Activated naive CD8-positive, alpha-beta T cell treated with anti-CD3 and anti-CD28 coated beads, Interleukin-2, amount 10 ng/mL, durations not matched to agents 7 days and 5 days (primary cell): Measurements from ENCODE around the gene RAB25. TPM values are rescaled to one million over a fixed set of nuclear protein-coding genes. Genes with fewer than 3 reads are reported as not detected.
A peak's percentile ranks its signal among the peaks of the same experiment; 100 is the strongest.

Experiments used
- ATAC-seq: fragments of 150-1000 bp; cut with Tn5 transposase; one replicate; pipeline ENCODE4 v1.10.0; 2021; ENCODE audit warnings: low read depth, moderate library complexity
- POLR2A ChIA-PET: fragments of 350-600 bp; sonication (Branson Sonifier 250); formaldehyde crosslinking; loops from one replicate; lab custom pipeline; 2021; ENCODE audit warnings: antibody characterized with exemption; lab: Charles Lee
- DNase-seq: peaks from one replicate; pipeline ENCODE4 v3.0.0; 2021
- H3K27ac Mint-ChIP-seq: one replicate; pipeline ENCODE4 v1.8.0; 2022; ENCODE audit warnings: mild to moderate bottlenecking, mixed read lengths
- H3K27me3 Mint-ChIP-seq: one replicate; pipeline ENCODE4 v1.8.0; 2022; ENCODE audit warnings: mild to moderate bottlenecking, moderate library complexity, mixed read lengths
- H3K36me3 Mint-ChIP-seq: one replicate; pipeline ENCODE4 v1.8.0; 2021; ENCODE audit warnings: mild to moderate bottlenecking, mixed read lengths
- H3K4me1 Mint-ChIP-seq: one replicate; pipeline ENCODE4 v1.8.0; 2021; ENCODE audit warnings: mixed read lengths
- H3K4me3 Mint-ChIP-seq: one replicate; pipeline ENCODE4 v1.8.0; 2022; ENCODE audit warnings: mild to moderate bottlenecking, moderate library complexity, mixed read lengths
- H3K9me3 Mint-ChIP-seq: one replicate; pipeline ENCODE4 v1.8.0; 2021; ENCODE audit warnings: mixed read lengths
- total RNA-seq, 2 experiments: library from RNA; stranded (reverse); gene quantifications; one replicate each; pipeline ENCODE4 v1.2.3, GENCODE V29; 2021

RAB25 gene
- total RNA-seq, 2 experiments from 2014 or later: 0.86 to 0.91 TPM

- POLR2A ChIA-PET: interaction anchor here (0.5 to 1.0 kb wide), 4 partner anchors 8 to 106 kb away, joined by 3 to 4 read pairs (median 3); partner anchors contain the start of gene UBQLN4
- peak; percentile 58 for ATAC-seq
- peaks cover 8% of the 10 kb centered on the region for H3K4me1 Mint-ChIP-seq
- H3K27ac Mint-ChIP-seq: peak overlapping the region; percentile 59
- peaks cover 24% of the 10 kb centered on the region for H3K36me3 Mint-ChIP-seq
- no peak for DNase-seq
- H3K4me3 Mint-ChIP-seq: no peak overlapping the region
- no peaks in the 10 kb centered on the region for H3K27me3 Mint-ChIP-seq
- no peaks in the 10 kb centered on the region for H3K9me3 Mint-ChIP-seq
These were observed 15.9 kb upstream of the RAB25 start for GRCh38 chr1:156045076-156045475.

- H3K36me3 Mint-ChIP-seq: peaks cover 14% of the 10 kb centered on the region
- ATAC-seq: no peak
- DNase-seq: no peak
- no peak overlapping the region for H3K27ac Mint-ChIP-seq
- no peak overlapping the region for H3K4me3 Mint-ChIP-seq
- H3K27me3 Mint-ChIP-seq: no peaks in the 10 kb centered on the region
- no peaks in the 10 kb centered on the region for H3K9me3 Mint-ChIP-seq
- peaks cover 16% of the 10 kb centered on the region for H3K4me1 Mint-ChIP-seq
- POLR2A ChIA-PET: interaction anchor here (1.4 kb wide), 1 partner anchor 103 kb away, joined by 3 read pairs; no protein-coding TSS in a partner anchor
These were observed 12.2 kb upstream of the RAB25 start for GRCh38 chr1:156048663-156049258.

- DNase-seq: no peak
- no peaks in the 10 kb centered on the region for H3K9me3 Mint-ChIP-seq
- H3K27ac Mint-ChIP-seq: no peak overlapping the region
- no peak for ATAC-seq
- peaks cover 12% of the 10 kb centered on the region for H3K4me1 Mint-ChIP-seq
- H3K27me3 Mint-ChIP-seq: no peaks in the 10 kb centered on the region
- peaks cover 6% of the 10 kb centered on the region for H3K36me3 Mint-ChIP-seq
- no peak overlapping the region for H3K4me3 Mint-ChIP-seq
- POLR2A ChIA-PET: interaction anchor here (1.4 kb wide), 1 partner anchor 104 kb away, joined by 3 read pairs; no protein-coding TSS in a partner anchor
These were observed 10.6 kb upstream of the RAB25 start for GRCh38 chr1:156050376-156050775.

- no peak overlapping the region for H3K4me3 Mint-ChIP-seq
- no peaks in the 10 kb centered on the region for H3K27me3 Mint-ChIP-seq
- peaks cover 5% of the 10 kb centered on the region for H3K36me3 Mint-ChIP-seq
- DNase-seq (no peak), ATAC-seq (no peak)
- no peaks in the 10 kb centered on the region for H3K9me3 Mint-ChIP-seq
- H3K27ac Mint-ChIP-seq: no peak overlapping the region
- peaks cover 15% of the 10 kb centered on the region for H3K4me1 Mint-ChIP-seq
- POLR2A ChIA-PET: interaction anchor here (0.8 to 1.4 kb wide), 2 partner anchors 30 to 117 kb away, joined by 4 to 5 read pairs; partner anchors contain the start of genes KHDC4 and SSR2
These were observed 9.8 kb upstream of the RAB25 start for GRCh38 chr1:156051011-156051725.

- Mint-ChIP-seq H3K27ac (peak overlapping the region; percentile 87), H3K27me3 (no peaks in the 10 kb centered on the region), H3K9me3 (no peaks in the 10 kb centered on the region), H3K36me3 (peaks cover 8% of the 10 kb centered on the region), H3K4me1 (peaks cover 19% of the 10 kb centered on the region), H3K4me3 (peak overlapping the region; percentile 96)
- ATAC-seq: peak; percentile 21
- DNase-seq: peak; percentile 75
- POLR2A ChIA-PET: interaction anchor here (0.6 to 1.0 kb wide), 4 partner anchors 8 to 119 kb away, joined by 3 to 4 read pairs (median 4); no protein-coding TSS in a partner anchor
These were observed 7.8 kb upstream of the RAB25 start for GRCh38 chr1:156052862-156053767.

GRCh38 chr1:156053768-156054499, 7.0 kb upstream of the RAB25 start, which contains the start of gene UBQLN4:
Gene UBQLN4, minus strand, starts transcription at chr1:156053798. Its CDS starts 97 bp downstream, at chr1:156053701.
- POLR2A ChIA-PET: interaction anchor here (0.6 to 1.0 kb wide), 4 partner anchors 9 to 120 kb away, joined by 3 to 4 read pairs (median 4); no protein-coding TSS in a partner anchor
- Mint-ChIP-seq H3K9me3 (no peaks in the 10 kb centered on the region), H3K27me3 (no peaks in the 10 kb centered on the region), H3K4me3 (peak within 1 kb of the TSS; percentile 96), H3K36me3 (peaks cover 8% of the 10 kb centered on the region), H3K4me1 (peaks cover 19% of the 10 kb centered on the region), H3K27ac (peak within 1 kb of the TSS; percentile 87)
- DNase-seq (peak; percentile 90), ATAC-seq (peak; percentile 52)

GRCh38 chr1:156054500-156055280, 6.3 kb upstream of the RAB25 start, which contains the start of gene LAMTOR2:
Gene LAMTOR2, plus strand, starts transcription at chr1:156054782. Its CDS starts 108 bp downstream, at chr1:156054890.
- Mint-ChIP-seq H3K36me3 (peaks cover 5% of the 10 kb centered on the region), H3K9me3 (no peaks in the 10 kb centered on the region), H3K27ac (peak within 1 kb of the TSS; percentile 85), H3K27me3 (no peaks in the 10 kb centered on the region), H3K4me1 (peaks cover 19% of the 10 kb centered on the region), H3K4me3 (peak within 1 kb of the TSS; percentile 96)
- POLR2A ChIA-PET: no interaction called here
- DNase-seq (peak; percentile 96), ATAC-seq (peak; percentile 75)

- Mint-ChIP-seq H3K27me3 (no peaks in the 10 kb centered on the region), H3K27ac (peak overlapping the region; percentile 85), H3K9me3 (no peaks in the 10 kb centered on the region), H3K4me3 (peak overlapping the region; percentile 83), H3K36me3 (peaks cover 3% of the 10 kb centered on the region), H3K4me1 (peaks cover 19% of the 10 kb centered on the region)
- POLR2A ChIA-PET: interaction anchor here (1.1 kb wide), 1 partner anchor 11 kb away, joined by 4 read pairs; no protein-coding TSS in a partner anchor
- DNase-seq (no peak), ATAC-seq (no peak)
These were observed 5.5 kb upstream of the RAB25 start for GRCh38 chr1:156055281-156056048.

- Mint-ChIP-seq H3K27ac (no peak overlapping the region), H3K36me3 (peaks cover 3% of the 10 kb centered on the region), H3K4me3 (no peak overlapping the region), H3K27me3 (no peaks in the 10 kb centered on the region), H3K4me1 (peaks cover 19% of the 10 kb centered on the region), H3K9me3 (no peaks in the 10 kb centered on the region)
- DNase-seq: no peak
- POLR2A ChIA-PET: interaction anchor here (0.6 to 1.1 kb wide), 2 partner anchors 10 to 149 kb away, joined by 4 to 5 read pairs; no protein-coding TSS in a partner anchor
- no peak for ATAC-seq
These were observed 4.6 kb upstream of the RAB25 start for GRCh38 chr1:156056326-156056849.

- DNase-seq (no peak), ATAC-seq (no peak)
- no peaks in the 10 kb centered on the region for H3K9me3 Mint-ChIP-seq
- H3K27me3 Mint-ChIP-seq: no peaks in the 10 kb centered on the region
- no peak overlapping the region for H3K27ac Mint-ChIP-seq
- no peaks in the 10 kb centered on the region for H3K36me3 Mint-ChIP-seq
- no peak overlapping the region for H3K4me3 Mint-ChIP-seq
- POLR2A ChIA-PET: interaction anchor here (0.7 kb wide), 1 partner anchor 116 kb away, joined by 3 read pairs; no protein-coding TSS in a partner anchor
- H3K4me1 Mint-ChIP-seq: peaks cover 8% of the 10 kb centered on the region
These were observed 1.2 kb downstream of the RAB25 start for GRCh38 chr1:156062189-156062588.

- Mint-ChIP-seq H3K4me3 (no peak overlapping the region), H3K36me3 (no peaks in the 10 kb centered on the region), H3K27me3 (no peaks in the 10 kb centered on the region), H3K4me1 (peaks cover 8% of the 10 kb centered on the region), H3K27ac (no peak overlapping the region), H3K9me3 (no peaks in the 10 kb centered on the region)
- POLR2A ChIA-PET: interaction anchor here (1.1 kb wide), 1 partner anchor 130 kb away, joined by 4 read pairs; the partner anchor contains the start of gene KHDC4
- no peak for DNase-seq
- no peak for ATAC-seq
These were observed 3.0 kb downstream of the RAB25 start for GRCh38 chr1:156063997-156064285.
